Midbrain (tissue), 1 donor: ENCODE data around the gene TSSK2.

Experiments used
- DNase-seq: peaks from one replicate; lab custom pipeline; 2025; lab: John Stamatoyannopoulos, UW

TSSK2 gene

DNA sequence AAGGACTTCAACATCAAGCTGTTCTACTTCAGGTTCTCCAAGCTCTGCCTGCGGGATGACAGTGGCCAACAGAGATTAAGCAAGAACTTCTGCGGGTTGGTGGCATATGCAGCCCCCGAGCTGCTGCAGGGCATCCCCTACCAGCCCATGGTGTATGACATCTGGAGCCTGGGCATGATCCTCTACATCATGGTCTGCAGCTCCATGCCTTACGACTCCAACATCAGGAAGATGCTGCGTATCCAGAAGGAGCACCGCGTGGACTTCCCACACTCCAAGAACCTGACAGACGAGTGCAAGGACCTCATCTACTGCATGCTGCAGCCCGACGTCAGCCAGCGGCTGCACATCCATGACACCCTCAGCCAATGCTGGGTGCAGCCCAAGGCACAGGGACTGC, 6.1 kb upstream of the TSSK2 start:
- DNase-seq = no peak

DNA sequence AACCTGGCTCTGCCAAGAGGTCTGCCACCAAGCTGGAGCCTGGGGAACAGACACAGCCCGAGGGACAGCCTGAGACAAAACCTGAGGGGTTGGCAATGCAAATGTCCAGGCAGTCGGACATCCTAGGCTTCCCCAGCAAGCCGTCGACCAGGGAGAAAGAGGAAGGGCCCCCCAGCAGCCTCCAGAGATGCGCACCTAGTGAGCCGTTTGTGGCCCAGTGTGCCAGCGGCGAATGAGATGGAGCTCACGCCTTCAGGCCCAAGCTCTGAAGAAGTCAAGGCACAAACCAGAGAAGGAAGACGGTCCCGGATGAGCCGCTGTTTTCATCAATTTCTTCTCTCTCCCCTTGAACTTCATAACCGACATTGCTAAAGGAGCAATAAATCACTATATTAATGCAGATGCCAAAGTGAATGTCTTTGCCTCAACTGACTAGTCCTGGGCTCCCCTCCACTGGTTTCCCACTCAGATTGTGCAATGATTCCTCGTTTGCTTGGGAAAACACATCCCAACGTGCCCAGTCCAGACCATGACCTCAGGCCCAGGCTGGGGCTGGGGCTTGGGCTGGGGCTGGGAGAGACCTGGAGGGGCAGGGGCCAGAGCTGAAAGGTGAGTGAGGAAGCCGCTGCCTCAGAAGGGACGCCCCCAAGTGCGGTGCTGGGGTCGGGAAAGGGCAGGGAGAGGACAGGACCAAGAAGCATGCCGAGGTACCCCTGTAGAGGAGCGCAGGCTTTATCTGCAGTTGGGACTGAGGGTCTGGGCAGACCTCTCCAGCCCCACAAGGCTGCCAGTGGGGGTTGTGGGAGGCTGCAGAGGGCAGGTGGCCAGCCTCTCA, 5.4 kb upstream of the TSSK2 start:
- DNase-seq = no peak

DNA sequence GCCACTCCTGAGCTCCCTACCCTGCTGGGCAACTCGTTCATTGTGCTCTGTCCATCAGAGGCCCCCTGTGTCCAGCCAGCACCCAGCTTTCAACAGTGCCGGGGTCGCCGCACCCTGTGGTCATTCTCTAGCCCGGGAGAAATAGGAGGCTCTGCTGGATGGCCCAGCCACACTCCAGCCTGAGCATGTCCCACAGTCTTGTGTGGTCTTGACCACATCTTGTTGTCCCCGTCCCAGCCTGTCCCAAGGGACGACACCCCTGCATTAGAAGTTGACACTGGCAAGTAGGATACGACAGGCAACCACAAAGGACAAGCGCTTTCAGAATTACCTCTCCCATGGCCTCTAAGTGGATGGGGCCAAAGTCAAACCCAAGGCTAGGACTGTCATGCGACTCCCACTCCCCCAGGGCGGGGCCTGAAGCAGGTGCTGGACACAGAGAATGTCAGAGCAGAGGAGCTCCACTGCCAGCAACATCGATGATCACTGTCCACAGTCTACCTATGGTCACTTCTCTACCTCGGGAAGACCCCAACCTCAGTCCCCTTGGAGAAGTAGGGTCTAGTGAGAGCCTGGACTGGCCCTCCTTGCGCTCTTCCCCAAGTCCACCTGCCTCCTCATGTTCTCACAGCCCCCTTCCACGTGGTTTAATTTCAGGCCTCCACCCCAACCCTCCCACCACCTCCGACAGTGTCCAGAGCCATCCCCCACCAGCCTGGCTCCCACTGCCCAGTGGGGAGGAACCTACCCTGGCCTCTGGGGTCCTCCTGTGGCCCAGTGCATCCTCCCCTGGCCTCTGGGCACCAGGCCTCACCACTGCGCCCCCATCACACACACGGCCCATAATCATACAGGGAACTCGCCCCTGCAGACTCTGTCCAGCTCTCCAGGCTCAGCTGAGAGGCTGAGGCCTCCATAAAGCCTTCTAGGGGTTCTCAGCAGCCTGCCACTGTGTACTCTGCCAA, 4.5 kb upstream of the TSSK2 start:
- DNase-seq = no peak

DNA sequence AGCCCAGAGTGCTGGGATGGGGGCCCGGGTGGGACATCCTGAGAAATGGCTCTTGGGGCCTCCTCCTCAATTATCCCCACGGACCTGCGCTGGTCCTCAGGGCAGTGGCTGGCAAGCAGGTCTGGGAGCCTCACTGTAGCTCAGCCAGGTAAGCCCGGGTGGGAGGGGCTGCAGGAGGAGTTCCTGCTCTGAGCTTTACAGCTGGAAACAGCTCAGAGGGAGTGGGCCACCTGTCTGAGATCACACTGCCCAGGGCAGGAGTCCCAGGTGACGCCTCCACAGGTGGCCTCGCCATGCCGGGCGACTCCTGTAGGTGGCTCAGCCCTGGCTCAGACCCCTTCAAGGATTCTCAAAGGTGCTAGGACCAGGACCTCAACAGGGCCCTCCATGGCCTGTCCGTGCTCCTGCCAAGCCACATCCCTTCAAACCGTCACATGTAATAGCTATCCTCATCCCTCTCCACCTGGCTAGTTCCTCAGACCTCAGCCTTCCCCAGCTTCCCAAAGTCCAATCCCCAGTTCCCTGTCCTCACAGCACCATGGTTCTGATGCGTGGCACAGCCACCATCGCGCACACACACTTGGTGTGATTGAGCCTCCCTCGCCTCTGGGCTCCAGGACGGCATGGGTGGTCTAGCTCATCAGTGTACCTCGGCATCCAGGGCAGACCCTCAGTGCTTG, 3.6 kb upstream of the TSSK2 start:
- DNase-seq = no peak

DNA sequence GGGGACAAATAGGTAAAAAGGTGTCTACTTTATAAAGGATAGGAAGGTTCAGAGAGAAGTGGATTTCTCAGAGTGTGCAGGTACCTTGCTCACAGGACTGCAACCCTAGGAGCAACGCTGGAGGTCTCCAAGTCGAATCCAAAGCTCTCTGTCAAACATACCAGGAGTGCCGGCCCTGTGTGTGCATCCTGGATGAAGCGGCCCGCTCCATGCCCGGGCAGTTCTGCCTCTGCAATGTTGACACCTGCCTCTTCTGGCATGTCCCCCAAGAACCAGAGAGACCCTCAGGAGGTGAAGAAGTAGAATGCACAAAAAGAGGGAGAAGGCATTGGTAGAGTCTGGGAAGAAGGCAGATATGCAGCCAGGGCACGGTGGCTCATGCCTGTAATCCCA, 3.1 kb upstream of the TSSK2 start:
- no peak for DNase-seq

DNA sequence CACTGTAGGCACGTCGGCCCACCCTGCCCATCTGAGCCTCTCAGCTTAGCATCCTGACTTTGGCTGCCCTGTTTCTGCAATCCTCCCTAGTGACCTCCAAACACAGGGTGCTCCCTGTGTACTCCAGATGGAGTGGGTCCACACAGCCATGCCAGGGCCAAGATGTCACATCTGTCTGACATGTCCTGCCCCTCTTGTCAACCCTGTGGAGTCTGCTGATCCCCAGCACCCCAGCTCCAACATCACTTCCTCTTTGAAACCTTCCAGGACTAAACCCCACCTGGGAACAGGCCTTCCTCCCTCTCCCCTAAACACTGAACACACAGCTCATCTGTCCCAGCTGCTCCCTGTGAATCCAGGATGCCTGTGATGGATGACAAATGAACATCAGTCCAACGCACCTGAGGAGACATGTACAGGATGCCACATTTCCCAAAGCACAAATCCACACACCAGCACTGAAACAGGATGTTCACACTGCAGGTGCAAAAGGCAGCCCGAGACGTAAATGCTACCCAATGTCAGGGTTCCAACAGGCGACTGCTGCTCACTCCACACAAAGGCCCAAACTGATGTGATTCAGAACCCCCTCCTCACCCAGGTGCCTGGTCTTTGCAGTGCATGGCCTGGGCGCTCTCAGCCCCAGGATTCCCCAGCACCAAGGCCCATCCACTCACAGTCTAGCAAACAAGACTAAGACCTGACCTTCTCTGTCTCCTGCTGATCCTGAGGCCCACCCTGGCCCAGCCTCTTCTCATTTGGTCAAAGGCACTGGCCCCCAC, 2.0 kb upstream of the TSSK2 start:
- DNase-seq = no peak

DNA sequence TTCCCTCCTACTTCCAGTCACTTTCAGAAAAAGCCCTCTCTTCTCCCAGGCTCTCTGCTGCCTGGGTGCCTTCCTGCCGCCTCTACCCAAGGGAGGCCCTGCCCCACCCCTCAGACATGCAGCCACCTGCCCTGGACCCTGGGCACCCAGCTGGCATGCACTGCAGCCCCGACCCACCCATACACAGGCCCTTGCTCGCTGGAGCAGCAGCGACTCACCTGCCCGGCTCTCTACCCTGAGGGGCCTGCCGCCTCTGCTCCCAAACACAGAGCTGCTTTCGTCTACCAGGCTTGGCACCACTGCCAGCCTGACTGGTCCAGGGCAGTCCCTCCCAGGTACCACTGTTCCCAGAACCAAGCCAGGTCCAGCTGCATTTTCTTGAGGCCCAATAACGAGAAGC, 1.2 kb upstream of the TSSK2 start:
- DNase-seq = no peak

DNA sequence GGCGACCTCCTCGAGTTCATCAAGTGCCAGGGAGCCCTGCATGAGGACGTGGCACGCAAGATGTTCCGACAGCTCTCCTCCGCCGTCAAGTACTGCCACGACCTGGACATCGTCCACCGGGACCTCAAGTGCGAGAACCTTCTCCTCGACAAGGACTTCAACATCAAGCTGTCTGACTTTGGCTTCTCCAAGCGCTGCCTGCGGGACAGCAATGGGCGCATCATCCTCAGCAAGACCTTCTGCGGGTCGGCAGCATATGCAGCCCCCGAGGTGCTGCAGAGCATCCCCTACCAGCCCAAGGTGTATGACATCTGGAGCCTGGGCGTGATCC, 542 bp downstream of the TSSK2 start:
- DNase-seq = no peak

DNA sequence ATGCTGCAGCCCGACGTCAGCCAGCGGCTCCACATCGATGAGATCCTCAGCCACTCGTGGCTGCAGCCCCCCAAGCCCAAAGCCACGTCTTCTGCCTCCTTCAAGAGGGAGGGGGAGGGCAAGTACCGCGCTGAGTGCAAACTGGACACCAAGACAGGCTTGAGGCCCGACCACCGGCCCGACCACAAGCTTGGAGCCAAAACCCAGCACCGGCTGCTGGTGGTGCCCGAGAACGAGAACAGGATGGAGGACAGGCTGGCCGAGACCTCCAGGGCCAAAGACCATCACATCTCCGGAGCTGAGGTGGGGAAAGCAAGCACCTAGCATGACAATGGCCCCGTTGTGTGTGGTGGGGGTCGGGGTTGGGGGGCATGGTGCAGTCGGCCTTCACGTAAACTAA, 1.0 kb downstream of the TSSK2 start:
- no peak for DNase-seq

DNA sequence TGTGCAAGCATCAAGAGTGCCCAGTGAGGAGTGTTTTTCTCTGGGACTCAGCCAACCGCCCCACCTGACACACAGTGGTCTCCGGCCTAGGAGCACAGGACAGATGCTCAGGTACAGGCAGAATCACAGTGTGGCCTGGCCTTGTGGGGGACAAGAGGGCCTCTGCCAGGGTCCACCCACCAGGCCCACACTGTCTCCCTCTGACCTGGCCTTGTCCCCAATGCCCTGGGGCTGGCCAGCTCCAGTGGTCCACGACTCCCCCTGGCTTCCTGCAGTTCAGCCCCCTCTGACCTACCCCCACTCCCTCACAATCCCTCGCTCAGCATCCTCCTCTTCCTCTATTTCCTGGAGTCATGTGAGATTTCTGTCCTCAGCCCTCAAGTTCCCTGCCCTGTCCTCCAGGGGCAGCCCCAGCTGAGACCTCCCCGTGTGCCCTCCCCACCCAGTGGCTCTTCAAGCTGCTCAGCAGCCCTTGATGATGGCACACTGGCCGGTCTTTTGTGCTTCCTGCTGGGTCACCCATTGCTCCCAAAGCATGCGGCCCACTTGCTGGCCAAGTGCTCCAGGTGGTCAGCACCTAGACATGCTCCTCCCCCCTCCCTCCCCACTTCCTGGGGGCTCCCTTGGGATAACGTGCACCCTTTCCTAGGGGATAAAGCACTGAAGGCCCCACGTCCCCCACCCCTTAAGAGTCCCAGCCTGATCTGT, 1.7 kb downstream of the TSSK2 start:
- DNase-seq = no peak

DNA sequence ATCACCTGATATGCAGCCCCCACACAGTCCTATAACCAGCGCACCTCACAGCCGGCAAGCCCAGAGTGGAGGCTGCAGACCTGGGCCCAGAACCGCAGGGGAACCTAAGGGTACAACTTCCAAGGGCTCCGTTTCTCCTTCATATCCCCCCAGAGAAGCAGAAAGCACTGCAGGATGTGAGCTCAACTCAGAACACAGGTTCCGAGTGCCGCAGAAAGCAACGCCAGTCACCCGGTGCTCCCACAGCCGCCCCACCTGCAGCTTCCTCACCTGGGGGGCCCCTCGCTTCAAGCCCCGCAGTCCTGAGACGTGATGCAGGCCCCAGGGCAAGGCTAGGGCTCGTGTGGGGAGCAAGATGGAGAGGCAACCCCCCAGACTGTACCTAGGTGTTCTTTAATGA, 2.5 kb downstream of the TSSK2 start:
- no peak for DNase-seq

DNA sequence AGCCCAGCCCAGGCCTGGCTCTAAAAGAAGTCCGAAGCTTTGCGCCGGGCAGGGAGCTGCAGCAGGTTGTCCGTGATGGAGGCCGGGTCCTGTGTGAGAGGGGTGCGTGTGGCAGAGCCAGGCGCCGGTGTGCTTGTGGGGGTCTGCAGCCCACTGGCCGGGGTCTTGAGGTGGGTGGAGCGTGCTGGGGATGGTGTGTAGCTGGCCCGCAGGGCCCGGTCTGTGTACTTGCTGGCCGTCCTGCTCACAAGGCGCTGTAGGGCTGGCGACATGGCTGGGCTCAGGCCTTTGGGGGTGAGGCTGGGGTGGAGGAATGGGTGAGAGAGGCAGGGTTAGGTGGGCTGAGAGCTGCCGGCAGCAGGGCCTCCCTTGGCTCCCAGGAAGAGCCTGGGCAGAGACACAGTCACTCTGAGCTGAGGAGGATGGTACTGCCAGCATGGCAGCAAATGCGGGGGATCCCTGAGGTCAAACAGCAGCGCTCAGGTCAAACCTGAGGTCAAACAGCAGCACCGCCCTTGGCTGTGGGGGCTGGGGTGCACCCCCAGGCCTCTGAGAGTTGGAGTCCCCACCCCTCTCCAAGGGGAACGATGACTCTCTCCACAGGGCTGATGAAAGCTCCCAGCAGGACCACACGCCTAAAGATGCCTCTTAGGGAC, 3.2 kb downstream of the TSSK2 start:
- no peak for DNase-seq

DNA sequence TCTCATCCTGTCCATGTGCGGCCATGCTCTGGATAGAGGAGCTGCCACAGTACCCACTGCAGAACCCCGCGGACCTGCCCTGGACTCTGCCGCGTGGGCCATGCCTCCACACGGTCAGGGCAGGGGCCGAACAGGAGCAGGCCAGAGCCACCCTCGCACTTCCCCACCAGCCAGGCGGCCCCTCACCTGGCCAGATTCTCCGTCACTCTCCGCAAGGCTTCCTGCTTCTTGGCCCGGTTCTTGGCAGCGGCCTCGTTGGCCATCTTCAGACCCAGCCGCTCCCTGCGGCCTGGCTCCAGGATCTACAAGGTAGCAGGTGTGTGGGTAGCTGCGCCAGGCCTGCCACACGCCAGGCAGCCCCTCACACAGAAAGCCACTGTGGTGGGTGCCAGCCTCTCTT, 3.8 kb downstream of the TSSK2 start:
- DNase-seq = no peak

DNA sequence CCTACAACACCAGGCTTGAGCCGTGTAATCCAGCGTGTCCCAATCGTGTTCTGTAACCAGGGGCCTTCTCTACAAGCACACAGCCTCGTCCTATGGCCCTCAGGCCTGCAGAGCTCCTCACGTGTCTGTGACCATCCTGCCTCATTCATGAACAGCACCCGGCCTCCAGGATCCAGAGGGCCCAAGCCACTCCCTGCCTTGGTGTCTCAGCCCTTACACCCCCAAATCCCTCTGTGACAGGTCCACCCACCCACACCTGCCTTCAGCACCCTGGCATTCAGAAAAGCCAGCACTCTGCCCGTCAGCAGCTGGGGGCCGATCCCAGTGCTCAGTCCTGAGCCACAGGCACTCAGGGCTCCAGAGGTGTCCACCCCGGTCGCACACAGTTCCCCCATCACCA, 5.8 kb downstream of the TSSK2 start:
- DNase-seq = no peak

DNA sequence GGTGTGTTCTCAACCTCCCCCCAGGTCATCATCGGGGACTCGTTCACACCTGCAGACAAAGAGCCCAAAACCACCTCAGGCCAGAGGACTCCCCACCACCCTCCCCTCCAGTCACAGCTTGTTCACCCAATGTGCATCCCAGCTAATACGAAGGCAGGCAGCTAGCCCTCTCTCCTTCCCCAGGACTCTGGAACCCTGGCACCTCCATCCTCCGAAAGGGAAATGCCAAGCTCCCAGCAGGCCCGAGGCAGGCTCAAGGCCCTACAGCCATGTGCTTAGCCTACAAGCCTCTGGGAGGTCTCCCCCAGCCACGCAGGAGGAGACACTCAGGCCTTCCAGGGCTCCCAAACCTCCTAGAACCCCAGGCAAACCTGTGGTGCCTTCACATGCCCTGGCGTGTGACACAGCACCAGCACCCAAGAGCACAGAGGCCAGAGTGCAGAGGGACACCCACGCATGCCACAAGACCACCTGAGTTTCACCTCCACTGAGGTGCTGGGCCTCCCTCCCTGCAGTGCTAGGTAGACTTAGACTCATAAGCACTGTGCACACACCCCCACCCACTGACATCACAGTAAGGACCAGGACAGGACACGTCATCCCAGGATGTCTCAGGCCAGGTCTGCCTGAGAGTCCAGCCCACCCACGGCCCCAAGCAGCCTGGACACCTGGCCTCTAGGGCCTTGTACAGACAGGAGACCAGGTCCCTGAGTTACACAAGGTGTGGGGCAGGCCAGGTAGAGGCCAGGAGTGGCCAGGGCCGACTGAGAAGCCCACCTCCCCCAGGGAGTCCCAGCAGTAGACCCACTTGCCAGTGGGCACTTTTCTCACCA, 6.5 kb downstream of the TSSK2 start:
- DNase-seq = no peak

DNA sequence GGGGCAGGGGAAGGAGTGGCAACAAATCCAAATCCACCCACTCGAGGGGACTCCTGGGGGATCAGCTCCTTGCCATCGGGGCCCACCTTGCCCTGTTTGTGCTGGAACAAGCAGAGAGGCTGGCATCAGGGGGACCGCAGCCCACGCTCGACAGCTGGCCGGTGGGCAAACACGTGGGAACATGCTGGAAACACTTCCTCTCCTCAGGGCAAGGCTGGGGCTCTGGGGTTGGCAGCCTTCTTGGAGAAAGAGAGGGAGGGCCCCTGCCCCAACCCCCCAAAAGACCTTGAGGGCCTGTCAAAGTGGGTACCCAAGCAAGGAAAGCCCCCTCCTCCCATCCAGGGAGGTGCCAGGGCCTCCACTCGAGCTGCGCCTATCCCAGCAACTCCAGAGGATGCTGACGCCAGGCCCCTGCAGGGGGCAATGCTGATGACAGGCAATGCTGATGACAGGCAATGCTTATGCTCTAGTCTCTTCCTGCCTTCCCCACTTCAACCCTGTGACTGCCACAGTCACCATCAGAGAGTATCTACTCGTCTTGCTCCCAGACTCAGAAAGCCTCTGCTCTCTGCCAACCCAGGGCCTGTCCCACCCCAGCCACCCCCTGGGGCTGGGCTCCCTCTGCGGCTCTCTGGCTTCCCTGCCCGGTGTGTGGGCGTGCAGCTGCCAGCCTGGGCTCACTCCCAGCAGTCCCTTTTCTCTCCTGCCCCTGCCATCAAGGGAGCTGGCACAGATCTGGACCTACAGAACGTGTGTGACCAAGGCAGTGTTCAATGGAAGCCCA, 7.3 kb downstream of the TSSK2 start:
- no peak for DNase-seq

DNA sequence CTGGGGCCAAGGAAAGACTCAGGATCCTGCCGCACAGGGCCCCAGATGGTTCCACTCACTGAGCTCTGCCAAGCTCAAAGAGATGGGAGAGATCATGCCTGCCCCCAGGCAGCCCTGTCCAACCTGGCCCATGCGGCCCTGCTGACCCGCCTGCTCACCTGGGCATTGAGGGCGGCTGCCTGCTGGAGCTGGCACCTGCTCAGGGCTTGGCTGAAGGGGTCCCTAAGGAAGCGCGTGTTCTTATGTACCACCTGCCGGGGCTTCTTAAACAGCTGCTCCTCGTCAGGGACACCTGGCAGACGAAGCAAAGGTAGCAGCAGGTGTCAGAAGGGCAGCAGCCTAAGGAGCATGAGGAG, 7.9 kb downstream of the TSSK2 start:
- no peak for DNase-seq

DNA sequence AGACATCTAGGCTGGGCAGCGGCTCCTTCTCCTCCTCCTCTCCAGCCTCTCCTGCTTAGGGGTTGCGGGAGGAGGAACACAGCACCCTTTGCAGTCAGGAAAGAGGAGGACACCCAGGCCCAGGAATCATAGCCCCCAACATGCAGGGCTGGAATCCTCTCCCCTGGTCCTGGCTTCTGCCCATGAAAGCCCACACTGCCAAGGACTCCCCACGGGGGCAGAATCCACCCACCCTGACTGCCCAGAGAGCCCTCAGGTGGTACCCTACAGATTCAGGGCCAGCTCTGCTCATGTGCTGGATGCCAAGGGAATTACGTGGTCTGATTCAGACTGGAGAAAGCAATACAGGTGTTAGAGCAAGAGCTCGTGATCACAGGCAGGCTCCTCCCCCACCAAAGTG, 8.9 kb downstream of the TSSK2 start:
- DNase-seq = no peak

DNA sequence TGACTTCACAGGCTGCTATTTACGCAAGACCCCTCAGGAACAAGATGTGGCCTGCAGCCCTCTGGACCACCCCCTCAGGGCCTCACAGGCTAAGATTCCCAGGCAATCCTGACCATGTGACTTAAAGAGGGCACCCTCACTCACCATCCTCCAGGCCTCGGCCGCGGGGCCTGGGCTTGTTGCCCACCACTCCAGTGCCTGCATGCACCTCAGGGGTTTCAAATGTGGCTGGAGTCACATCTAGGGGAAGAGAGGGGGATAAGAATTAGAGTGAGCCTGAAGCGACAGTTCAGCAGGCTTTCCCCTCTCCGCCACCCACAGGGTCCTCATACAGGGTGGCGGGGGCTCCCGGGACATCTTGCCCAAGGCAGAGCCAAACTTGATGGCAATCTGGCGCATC, 11.3 kb downstream of the TSSK2 start:
- no peak for DNase-seq
